GM12801 (cell line): ENCODE measurements around the gene METAP2.

ENCODE experiments used
- CTCF ChIP-seq: IDR thresholded peaks from one replicate; pipeline ENCODE4 v1.5.1; 2011; ENCODE audit warnings: control low read depth; ENCODE audit not compliant: insufficient read length; ENCODE audit errors: extremely low read depth

The METAP2 gene

GRCh38 chr12:95522692-95523091 is 48.7 kb downstream of the METAP2 start:
- no peak for TF ChIP-seq CTCF

DNA sequence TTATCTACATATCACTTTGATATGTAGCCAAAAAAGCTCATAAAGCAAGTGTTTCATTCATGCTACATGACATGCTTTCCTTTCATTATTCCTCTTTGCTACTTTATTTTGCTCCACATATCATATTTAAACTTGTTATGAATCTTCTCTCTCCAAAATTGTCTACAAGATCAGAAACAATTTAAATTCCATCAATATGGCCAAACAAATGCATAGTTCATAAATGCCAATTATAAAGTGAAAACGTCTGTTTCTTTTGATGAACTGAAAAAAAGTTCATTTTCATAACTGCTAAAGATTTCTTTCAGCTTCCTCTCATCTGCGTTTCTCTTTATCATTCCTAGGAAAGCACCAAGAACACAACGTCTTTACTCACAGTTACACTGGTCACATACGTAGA is 54.5 kb downstream of the METAP2 start:
- no peak for TF ChIP-seq CTCF

- no peak for TF ChIP-seq CTCF
Observed at GRCh38 chr12:95529693-95530225, 55.8 kb downstream of the METAP2 start.

GRCh38 chr12:95532851-95533250 is 58.9 kb downstream of the METAP2 start:
- no peak for TF ChIP-seq CTCF

DNA sequence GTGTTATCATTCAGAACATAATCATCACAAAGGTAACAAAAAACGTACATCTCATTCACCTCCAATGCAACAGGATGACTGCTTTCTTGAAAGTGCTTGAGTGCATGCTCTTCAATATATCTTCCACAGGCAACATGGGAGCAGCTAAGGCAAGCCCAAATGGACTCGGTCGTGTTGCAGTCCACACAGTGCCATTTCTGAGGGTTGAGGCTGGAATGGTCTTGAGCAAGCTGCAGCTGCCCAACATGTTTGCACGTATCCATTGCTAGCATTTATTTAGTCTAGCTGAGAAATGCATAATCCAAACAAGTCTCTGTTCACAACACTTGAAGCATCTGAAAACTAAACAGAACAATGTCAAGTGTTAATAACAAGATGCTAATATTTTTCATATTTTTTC is 60.0 kb downstream of the METAP2 start:
- TF ChIP-seq CTCF, result no peak

DNA sequence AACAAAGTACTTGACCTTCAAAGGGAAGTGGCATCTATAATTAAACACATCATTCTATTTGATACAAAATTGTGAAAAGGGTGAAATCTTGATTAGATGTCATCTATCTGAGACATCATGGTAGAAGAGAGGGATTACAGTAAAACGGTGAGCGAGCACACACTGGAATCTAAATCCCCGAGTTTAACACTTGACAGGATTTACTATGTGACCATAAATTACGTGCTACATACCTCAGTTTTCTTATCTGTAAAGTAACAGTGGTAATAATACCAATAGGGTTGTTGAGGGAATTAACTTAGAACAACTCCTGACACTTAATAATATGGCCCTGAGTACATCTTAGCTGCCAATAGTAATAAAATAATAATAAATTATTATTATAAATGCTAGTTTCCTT is 64.1 kb downstream of the METAP2 start:
- TF ChIP-seq CTCF, result no peak

GRCh38 chr12:95538656-95539055 is 64.7 kb downstream of the METAP2 start:
- TF ChIP-seq CTCF, result no peak

DNA sequence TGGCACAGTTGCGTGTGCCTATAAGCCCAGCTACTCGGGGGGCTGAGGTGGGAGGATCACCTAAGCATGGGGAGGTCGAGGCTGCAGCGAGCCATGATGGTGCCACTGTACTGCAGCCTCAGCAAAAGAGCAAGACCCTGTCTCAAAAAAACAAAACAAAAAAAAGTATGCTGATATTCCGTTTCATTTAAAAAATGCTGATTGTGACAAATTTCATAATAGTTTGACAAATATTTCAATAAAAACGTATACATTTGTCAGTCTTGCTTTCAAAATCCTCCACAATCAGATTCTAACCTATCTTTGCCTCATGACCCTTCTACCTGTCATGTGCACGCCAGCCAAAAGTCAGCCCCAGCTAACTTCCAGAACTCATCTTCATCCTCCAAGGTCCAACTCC is 67.5 kb downstream of the METAP2 start:
- no peak for TF ChIP-seq CTCF
